OCI-LY1 (cell line): ENCODE data around the gene OSBPL5.

Source experiments
- CTCF ChIP-seq: fragments of 200-600 bp; sonication (generic), shearing (Covaris generic); IDR thresholded peaks from 2 replicates; pipeline ENCODE4 v1.5.1; 2017; ENCODE audit warnings: mild to moderate bottlenecking, antibody characterized with exemption, low read length, moderate library complexity, mixed read lengths
- EZH2 ChIP-seq: fragments of 200-600 bp; sonication (generic), shearing (Covaris generic); IDR thresholded peaks from 2 replicates; pipeline ENCODE4 v1.8.0; 2017; ENCODE audit warnings: borderline replicate concordance, mixed run types, mild to moderate bottlenecking, antibody characterized with exemption, low read length, moderate library complexity, mixed read lengths

GRCh38 chr11:3192511-3193372 is 27.6 kb upstream of the OSBPL5 start:
- TF ChIP-seq CTCF (no peak), EZH2 (no peak)
